ENCODE data around the gene PAX8.
A peak's percentile ranks its signal among the peaks of the same experiment; 100 is the strongest.

Gene PAX8

GRCh38 chr2:113264713-113265403, 13.9 kb downstream of the PAX8 start:
- DNase-seq (ENCODE audit: low read depth) = no peak

DNA sequence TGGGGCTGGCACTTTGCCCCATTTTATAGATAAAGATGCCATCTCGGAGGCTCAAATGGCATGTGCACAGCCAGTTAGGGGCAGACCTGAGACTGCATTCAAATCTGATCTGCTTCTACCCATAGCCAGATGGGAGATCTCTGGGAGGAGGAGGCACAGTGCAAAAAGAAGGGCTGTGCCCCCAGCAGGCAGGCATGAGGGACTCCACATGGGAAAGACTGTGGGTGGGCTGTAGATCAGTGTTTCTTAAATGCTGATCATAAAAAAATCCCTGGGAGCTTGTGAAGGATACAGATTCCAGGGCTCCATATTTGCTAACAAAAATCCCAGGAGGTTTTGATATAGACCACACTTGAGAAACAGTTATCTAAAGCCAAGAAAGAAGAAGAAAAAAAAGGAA, 15.2 kb downstream of the PAX8 start:
- DNase-seq (ENCODE audit: low read depth) = no peak

DNA sequence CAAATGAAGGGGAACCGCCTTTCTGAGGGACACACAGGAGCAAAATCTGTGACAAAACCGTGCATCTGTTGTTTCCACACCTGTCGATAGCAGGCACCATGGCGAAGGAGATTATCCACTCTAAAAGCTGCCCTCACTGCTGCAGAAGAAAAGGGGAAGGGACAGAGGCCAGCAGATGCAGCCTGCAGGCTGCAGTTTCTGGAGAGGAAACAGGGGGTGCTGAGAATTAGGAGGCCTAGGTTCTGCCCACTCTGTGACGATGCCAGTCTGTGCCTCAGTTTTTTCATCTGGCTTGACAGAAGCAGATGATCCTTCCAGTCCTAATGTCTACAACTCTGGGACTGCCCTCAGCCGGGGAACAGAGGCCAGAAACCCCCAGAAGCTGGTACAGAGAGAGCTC, 17.7 kb downstream of the PAX8 start:
- no peak for DNase-seq (ENCODE audit: low read depth)

GRCh38 chr2:113258471-113259147, 20.1 kb downstream of the PAX8 start:
- DNase-seq (ENCODE audit: low read depth) = no peak

DNA sequence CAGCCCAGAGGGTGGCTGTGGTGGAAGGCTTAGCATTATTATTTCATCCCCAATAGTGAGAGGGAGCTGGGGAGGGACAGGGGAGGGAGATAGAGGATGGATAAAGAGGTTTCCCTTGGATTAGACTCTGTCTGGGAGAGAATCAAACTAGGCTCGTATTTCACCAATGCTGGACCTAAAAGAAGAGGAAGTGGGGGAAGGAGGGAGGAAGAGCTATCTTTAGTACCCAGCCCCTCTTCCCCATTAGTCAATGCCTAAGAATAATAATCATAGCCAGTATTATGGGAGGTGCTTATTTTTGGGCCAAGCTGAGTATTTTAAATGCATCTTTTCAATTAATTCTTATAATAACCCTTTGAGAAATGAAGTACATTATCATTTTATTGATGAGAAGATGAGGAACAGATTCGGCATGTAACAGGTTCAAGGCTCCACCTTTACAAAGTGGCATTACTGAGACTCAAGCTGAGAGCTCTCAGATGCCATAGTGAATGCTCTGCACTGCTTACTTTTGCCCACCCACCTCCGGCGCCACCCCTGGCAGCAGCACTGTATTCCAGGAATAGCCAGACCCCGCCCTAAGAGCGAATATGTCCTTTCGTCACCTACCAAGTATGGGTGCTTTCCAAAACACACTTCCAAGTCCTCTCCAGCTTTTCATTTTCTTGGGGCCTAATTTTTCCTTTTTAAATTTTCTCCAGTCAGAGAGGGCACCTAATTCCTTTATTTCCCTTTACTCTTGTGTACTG, 21.0 kb downstream of the PAX8 start:
- no peak for DNase-seq (ENCODE audit: low read depth)

DNA sequence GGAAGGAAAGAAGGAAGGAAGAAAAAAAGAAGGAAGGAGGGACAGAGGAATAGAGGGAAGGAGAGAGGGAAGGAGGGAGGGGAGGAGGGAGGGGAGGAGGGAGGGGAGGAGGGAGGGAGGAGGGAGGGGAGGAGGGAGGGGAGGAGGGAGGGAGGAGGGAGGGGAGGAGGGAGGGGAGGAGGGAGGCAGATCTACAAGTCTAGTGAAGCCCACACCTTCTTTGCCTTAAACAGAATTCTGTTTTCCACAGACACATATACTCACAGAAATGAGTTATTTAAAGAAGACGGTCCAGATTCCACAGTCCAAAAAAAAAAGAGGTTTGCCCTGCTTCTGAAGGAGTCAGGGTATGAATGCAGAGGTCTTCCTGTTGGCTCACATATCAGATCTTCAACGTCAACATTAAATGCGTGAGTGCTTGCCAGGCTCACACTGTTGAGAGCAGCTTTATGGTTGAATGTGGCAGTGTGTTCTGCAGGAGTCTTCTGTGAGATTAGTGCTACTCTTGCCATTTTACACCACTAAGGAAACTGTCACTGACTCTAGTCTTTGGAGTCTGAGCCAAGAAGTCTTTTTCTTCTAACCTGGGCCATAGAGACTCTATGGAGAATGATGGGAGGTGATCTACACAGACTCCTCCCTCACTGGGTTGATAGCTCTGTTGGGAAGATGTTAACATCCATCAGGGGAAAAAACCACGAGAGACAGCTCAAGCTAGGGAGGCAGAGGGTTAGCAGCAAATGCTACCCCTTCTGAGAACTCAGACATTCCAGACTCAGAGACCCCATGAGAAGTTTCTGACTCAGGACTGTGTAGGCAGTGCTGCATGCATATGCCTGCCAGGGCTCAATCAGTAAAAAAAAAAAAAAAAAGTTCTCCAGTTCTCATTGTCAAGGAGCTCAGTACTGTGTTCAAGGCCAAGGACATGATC, 23.3 kb downstream of the PAX8 start:
- DNase-seq (ENCODE audit: low read depth) = no peak

DNA sequence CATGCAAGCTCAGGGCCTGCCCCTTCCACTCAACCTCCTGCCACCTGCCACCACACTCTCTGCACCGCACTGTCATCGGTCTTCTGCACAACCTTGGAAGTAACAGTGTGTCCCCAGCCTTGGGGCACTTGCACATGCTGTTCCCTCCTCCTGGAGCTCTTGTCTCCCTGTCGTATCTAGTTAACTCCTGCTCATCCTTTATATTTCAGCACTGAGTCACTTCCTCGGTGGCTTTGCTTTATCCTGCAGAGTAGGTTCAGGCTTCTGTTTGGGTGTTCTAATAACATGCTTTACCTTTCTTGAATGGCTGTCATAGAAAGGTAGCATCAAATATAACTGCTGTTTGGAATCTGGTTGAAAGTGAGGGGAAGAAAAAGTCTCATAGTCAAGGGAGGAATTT, 25.3 kb downstream of the PAX8 start:
- no peak for DNase-seq (ENCODE audit: low read depth)

GRCh38 chr2:113252047-113252590, 26.6 kb downstream of the PAX8 start:
- DNase-seq (ENCODE audit: low read depth) = no peak

DNA sequence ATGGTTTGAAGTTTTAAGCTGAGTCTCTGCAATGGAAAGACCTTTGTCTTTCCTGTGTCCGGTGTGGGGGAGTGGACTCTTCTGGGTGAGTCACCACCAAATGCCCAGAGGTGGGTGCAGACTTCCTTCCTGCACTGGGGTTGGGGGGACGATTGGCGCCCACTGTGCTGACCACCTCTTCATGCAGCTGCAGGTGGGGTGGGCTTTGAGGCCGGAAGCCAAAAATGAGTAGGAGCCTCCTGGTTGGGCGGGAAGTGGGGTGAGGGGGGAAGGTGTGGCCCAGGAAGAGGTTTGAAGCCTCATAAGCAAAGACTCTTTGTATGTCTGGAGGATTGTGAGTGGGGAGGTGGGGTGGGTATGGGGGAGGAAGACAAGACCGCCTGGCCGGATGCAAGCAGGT, 27.6 kb downstream of the PAX8 start:
- no peak for DNase-seq (ENCODE audit: low read depth)

- peak; percentile 67 for DNase-seq (ENCODE audit: low read depth)
These were observed 29.5 kb downstream of the PAX8 start for GRCh38 chr2:113248997-113249770.

- no peak for DNase-seq (ENCODE audit: low read depth)
These were observed 32.1 kb downstream of the PAX8 start for GRCh38 chr2:113246606-113247005.

DNA sequence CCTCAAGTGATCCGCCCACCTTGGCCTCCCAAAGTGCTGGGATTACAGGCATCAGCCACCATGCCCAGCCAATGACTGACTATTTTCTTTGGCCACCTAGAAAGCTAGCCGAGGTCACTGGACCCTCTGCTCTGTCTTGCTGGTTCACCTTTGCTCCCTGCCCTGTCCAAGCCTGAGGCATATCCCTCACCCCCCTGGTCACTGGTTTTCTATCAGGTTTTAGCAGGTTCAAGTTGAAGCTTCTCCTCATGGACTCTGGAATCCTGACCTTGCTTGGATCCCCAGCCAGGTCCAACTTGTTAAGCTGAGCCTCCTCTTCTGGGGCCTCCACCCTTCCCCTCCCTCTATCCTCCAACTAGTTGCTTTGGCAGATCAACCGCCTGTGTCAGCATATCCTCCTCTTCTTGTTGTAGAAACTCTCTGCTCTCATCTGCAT, 33.4 kb downstream of the PAX8 start:
- no peak for DNase-seq (ENCODE audit: low read depth)

DNA sequence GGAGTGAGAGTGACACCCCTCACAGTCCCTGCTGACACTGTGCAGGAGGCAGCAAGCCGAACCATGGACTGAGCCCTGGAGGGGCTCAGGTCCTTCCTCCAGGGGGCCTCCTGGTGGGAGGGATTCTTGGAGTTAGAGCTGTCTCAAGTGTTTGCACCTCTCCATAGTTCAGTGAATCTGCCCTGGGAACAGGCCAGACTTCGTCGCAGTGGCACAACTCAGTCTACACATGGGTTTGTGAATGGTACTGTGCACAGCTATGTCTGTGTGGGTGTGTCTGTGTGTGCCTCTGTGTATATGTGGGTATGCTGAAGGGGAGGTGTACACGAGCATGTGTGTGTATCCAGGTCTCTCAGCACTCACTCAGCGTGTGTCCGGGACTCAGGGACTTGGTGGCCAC, 36.4 kb downstream of the PAX8 start:
- DNase-seq (ENCODE audit: low read depth) = no peak

- DNase-seq (ENCODE audit: low read depth) = peak; percentile 96
These were observed 37.5 kb downstream of the PAX8 start for GRCh38 chr2:113240915-113241911.

DNA sequence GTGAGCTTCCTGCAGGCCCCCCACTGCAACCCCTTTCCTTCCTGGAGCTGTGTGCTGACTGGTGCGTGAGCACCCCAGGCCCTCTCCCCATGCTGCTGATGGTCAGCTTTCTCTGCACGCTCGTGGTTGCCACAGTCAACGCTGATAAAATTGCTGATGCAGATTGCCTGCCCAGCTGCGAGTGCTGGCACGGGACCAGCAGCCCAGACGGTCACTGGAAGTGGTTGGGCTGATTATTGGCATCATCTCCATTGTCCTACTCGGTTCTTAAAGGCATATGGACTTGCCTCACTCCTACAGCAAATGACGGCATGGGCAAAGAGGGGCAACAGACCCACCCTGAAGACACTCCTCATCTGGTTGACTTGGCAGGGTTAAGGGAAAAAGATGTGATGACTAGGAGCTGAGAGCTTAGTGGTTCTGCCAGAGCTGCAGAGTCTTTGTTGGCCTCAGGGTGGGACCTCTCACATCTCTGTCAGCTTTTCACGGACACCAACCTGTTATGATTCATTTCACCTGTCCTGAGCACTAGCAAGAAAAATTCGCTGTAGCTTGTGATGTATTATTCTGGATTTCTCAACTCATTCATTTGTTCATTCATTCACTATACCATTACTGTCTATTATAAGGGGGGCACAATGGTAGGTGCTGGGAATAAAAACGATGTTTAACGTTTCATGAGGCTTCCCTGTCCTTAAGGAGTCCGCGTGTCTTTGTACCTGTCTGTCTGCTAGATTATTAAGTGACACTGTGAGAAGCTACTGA, 38.4 kb downstream of the PAX8 start:
- peak; percentile 95 for DNase-seq (ENCODE audit: low read depth)

GRCh38 chr2:113238871-113239839, 39.6 kb downstream of the PAX8 start:
- no peak for DNase-seq (ENCODE audit: low read depth)

DNA sequence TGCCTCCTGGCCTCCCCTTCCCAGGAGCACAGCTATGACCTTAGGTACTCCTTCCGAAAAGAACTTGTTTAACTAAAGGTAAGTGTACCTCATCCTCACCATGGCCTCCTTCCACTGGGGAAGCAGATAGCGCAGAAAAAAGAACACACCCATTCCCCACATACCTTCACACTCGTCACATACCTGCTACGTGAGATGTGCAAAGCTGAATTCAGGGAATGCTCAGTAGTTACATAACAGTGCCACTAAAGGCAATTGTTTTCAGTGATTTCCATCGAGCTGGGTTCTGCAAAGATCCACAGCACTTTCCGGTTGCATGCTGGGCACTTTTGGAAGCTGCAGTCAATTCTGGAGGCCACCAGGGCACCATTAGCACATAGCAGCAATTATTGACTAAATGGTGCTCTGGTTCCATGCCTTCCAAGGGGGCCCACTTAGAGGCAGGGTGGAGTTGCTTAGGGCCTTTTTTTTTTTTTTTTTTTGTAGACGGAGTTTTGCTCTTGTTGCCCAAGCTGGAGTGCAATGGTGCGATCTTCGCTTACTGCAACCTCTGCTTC, 41.0 kb downstream of the PAX8 start:
- DNase-seq (ENCODE audit: low read depth) = no peak

Data from fibroblast of the conjunctiva (primary cell).